Embryonic facial prominence (tissue), 1 donor: ENCODE results near the gene PHLPP1.

Source experiments
- DNase-seq: peaks from one replicate; pipeline ENCODE4 v3.0.0-alpha.2; 2016; ENCODE audit errors: extremely low spot score

The PHLPP1 gene

DNA sequence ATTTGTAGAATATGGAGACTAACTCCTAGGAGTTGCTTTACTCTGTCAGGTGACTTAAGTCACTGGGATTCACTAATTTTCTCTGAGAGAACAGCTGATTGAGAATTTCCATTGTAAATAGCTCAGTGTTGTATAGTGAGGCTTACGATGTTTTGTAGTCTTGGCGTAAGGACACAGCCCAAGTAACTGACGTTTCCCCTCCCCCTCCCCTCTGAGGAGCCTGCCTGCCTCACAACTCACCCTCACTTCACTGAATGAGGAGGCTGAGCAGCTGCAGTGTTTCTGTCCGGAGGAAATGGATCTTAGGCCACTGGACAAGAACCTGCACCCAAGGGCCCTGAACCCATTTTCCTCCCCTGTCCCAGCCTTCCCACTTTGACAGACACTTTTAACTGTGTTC is 264.6 kb downstream of the PHLPP1 start:
- DNase-seq, result no peak

DNA sequence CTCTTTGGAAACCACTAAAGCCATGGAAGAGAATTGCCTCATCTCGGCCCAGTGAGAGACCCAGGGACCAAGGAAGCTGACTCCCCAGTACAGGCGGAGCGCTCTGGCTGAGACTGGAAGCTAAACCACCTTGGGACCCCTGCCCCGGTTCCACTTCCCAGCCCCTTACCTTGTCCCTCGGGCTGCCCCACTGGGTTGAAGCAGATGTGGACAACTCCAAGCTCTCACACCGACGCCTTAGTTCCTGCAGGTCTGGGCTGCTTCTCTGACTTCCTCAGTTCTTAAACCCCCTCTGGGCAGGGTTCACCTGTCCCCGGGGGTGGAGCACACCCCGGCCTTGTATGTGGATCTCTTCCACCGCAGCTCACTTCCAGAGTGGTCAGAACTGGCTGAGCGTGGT is 266.2 kb downstream of the PHLPP1 start:
- no peak for DNase-seq

DNA sequence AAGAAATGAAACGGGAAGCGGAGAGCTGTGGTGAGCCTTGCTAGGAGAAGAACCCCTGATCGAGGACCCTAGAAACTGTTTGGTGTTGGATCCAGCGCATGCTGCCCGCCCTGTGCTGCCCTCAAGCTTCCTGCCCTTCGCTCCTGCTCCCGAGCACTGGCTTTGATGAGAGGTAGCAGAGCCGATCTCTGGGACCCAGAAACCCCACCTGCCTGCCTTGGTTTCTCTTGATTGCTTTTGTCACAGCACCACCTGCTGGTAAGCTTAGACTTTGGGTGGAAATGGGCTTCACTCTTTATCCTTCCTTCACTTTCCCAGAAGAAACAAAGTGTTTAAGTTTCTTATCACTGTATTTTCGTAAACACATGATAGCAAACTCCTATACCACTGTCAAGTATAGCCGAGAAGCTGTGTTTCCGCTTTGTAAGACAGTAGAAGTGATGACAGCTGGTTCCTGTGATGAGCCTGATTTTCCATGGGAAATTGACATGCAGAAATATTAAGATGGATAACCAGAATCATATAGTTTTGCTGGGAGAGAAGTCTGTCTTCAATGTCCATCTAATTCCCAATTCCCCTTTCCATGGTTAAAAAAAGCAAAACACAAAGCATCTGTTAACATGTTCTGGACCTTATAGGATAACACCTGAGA is 267.4 kb downstream of the PHLPP1 start:
- peak; percentile 30 for DNase-seq

DNA sequence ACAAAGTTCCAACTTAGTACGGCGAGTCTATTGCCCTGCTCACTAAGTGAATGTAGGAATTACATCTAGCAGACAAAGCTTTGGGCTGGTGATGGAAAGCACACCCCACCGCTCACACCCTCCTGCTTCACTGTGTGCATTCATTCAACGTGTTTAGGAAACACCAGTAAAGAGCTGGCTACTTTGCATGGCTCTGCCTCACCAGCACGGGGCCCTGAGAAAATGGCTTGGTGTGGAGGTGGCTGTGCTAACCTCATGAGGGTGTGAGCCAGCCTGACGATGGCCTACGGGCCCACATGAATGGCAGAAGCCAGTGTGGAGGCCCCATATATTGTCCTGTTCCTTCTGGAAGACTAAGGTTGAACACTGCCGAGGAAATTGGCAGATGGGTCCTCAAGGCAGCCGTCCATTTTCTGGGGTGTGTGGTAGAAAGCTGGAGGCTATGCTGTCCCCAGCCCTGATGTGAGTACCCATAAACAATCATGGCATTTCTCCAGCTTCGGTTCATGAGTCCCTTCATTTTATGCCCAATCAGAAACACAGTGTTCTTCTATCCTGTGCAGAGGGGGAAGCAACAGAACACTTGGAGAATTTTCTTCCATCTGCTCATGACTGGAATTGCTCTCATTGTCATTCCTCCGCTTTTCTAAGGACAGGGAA is 269.4 kb downstream of the PHLPP1 start:
- DNase-seq, result no peak

DNA sequence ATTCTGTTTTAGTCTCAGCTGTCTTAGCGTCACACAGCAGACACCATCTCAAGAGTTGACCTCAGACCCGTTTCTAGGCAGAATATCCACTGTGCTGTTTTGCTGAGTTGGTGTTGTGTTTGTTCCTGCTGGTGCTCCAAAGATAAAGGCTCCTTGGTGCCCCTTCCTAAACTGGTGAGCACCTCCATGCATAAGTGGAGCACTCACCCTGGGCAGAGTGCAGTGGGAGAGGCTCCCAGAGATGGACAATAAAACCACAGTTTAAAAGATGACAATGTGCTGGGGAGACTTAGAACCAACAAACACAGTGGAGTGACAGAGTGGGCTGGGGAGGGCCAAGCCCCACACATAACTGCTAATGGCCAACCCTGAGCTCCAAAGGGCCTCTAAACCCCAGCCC is 271.1 kb downstream of the PHLPP1 start:
- DNase-seq, result no peak

DNA sequence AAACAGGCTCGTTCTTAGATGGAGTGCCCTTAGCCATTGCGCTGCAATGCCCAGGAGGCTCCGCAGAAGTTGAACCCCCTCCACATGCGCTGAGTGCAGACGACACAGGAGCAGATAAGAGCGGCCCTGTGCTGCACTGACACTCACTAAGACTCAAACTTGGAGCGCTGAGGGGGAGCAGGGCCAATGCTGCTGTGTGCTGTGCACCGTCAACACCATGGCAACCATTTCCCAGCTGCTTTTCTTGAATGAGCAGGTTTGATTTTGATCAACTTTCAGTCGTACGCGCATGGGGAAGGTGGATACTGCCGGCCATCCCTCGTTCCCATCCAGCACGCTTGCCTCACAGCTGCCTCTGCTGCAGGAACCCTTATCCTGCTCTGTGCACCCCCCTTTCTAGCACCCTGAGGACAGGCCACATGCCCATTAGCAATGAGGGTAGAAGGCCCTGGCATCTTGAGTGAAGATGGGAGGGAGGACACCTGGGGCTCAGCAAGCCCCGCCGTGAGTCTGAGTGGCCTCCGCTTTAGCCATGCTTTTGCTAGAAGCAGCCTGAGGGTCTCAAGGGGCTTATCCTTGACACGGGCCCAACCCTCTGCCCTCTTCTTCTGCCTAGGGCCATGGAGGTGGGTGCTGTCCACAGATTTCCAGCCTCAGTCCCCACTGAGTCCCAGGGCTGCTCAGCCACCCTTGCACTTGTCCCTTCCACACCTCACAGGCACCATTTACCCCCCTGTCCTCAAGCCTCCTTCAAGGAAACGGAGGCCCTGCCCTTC is 271.9 kb downstream of the PHLPP1 start:
- no peak for DNase-seq

DNA sequence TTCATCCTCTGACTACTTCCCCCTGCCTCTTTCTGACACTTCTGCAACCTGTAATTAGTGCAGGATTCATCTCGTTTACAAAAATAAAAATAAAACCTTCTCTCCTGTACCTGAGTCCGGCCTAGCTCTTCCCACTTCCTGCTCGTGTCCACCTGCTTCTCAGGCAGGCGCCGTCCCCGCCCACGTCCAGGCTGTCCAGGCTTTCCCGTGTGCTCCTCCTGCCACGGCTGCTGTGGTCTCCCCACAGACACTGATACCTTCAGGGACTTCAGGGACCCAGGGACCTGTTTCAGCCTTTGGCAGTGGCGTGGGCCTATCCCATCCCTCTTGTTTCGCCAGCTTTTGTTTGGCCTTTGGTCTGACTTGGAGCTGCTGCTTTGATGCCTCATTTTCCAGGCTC is 272.5 kb downstream of the PHLPP1 start:
- no peak for DNase-seq

DNA sequence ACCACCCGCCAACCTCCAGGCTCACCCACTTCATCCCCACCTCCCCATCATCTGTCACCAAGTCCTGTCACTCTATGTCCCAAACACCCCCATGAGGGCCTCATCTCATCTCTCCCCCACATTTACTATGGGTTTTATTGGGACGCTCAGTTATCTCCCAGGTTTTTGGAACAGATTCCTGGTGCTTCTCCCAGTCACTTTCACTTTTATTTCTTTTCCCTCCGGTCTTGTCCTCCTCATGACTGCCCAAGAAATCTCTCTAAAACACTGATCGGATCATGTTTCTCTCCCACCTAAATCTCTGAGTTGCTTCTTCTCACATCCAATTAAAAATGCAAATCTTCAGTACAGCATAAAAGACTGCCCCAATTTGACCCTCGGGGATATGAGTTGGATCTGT is 273.1 kb downstream of the PHLPP1 start:
- no peak for DNase-seq

DNA sequence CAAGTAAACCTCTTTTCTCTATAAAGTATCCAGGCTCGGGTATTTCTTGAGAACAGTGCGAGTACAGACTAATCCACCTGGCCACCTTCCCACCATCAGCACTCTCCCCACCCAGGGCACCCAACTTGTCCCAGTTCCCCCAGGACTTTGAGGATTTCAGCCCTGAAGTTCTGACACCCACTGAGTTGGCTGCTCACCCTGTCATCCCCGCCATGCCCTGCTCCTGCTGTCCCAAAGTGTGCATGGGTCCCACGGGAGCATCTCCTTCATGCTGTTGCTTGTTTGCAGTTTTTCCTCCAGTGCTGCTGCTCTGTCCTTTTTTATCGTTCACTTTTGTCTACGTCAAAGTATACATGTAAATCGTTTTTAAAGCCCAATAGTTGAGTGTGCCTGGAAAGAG is 273.9 kb downstream of the PHLPP1 start:
- no peak for DNase-seq

DNA sequence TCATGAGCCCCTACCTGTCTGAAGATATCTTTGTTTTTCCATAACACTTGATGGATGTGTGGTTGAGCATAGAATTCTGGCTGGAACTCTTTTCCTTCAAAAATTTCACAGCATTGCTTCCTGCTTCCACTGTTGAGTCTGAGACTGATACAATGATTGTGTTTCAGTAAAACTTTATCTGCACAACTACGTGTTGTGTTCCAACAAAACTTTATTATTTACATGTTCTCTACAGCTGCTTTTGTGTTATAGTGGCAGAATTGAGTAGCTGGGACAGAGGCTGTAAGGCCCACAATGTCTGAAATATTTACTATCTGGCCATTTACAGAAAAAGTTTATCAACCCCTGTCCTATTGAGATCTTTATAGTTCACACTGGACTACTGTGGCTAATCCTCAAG is 275.3 kb downstream of the PHLPP1 start:
- no peak for DNase-seq

DNA sequence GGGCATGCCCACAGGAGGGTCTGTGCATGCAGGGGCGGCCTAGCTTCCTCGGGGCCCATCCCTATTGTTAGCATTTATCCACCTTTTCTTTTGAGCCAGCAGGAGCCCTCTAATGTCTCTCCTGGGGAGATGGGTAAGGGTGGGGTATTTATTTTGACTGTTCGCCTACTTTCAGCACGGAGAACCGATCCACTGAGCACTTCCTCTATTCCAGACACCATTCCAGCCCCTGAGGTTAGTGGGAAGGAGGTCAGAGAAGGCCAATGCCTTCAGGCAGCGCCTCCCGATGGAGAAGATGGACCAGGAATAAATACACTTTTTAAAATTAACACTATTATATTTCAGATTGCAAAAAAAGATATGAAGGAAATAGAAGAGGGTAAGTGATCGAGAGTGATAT is 276.0 kb downstream of the PHLPP1 start:
- no peak for DNase-seq

DNA sequence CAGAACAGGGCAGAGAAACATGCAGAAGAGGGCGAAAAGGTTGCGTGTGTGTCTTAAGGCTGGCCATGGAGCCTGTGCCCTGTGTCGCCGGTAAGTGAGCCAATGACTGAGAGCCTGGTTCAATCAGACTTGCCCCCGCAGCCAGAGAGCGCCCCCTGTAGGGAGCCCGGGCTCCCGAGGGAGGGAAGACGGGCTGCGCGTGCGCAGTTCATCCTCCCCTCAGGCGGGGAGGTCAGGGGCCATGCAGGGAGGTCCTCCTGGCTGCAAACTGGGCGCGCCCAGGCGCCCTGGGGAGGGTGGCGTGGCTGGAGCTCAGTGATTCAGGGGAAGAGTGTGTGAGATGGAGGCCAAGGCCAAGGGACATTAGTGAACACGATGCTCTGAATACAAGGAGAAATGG is 276.6 kb downstream of the PHLPP1 start:
- no peak for DNase-seq

DNA sequence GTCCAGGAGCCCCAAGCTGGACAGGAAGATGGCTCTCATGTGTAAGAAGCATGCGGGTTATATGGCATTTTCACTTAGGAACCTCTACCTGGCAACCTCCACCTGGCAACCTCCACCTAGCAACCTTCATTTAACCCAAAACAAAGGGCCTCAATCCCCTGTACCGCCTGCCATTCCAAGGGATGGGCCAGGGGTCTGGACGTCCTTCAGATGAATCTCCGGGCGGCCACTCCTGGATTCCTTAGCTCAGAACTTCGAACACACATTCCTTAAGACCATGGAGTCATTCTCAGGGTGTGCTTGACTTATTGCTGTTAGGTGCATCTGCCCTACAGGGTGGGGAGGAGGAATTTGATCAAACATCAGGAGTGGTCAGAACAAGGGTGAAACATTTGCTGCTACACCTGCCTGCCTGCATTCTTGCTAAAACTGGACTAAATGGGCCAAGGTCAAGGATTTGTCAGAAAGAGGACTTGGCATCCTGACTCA is 277.6 kb downstream of the PHLPP1 start:
- DNase-seq, result no peak

DNA sequence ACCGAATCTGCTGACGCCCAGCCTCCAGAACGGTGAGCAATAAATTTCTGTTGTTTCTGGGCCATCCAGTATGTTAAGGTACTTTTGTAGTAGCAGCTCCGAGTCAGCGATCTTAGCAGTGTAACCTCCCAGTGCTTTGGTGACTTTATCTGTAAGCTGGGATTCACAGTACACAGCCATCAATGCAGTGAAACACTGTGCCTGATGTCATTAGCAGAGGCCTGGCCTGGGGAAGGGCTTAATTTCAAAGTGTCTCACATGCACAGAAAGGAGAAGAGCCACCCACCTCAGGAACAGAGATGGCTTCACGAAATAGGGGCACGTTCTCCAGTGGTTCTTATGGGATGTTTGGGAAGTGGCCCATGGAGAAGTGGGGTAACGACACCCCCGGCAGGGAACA is 281.2 kb downstream of the PHLPP1 start:
- no peak for DNase-seq

DNA sequence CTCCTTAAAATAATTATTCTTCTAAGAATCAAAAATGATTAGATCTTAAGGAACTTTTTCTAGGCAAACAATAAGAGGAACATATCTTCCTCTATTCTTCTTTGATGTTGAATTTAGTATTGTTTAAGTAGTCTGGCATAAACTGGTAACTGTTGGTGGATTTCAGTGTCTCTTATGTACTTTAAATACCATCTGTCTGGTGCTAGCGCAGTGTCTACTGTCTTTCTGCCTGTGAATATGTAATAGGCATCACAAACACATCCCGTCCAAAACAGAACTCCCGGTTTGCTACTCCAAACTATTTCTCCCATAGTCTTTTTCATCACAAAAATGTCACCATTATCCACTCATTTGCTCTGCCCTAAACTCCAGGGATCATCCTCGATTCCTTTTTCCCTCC is 281.7 kb downstream of the PHLPP1 start:
- DNase-seq, result no peak

DNA sequence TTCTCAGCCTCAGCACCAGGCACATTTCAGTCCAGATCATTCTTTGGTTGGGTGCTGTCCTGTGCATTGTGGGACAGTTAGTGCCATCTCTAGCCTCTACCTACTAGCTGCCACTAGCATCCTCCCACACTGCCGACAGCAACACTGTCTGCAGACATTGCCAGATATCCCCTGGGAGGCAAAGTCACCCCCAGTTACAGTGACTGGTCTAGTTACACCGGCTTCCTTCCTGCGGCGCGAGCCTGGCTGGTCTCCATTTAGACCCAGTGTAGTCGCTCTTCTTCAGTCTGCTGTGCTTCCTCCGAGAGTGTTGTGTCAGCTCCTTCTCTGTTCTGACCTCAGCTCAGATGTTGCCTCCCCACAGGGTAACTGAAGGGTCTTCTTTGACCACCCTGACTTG is 283.1 kb downstream of the PHLPP1 start:
- DNase-seq, result no peak

DNA sequence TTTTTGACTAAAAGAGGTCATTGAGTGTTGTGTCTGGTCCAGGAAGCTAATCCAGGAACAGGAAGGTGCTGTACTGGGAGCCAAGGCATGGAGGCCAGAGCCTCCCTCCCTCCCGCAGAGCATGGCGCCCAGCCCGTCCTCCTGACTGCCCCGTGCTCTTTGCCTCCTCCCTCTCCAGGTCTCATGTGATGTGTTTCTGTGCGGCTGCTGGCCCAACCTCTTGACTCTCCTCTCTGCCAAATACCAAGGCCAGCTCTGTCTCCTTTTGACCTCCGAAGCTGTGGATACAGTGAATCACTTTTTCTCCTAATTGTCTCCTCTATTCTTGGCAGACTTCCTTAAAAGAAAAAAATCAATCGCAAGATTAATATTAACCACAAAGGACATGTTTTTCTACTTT is 284.1 kb downstream of the PHLPP1 start:
- DNase-seq, result no peak

DNA sequence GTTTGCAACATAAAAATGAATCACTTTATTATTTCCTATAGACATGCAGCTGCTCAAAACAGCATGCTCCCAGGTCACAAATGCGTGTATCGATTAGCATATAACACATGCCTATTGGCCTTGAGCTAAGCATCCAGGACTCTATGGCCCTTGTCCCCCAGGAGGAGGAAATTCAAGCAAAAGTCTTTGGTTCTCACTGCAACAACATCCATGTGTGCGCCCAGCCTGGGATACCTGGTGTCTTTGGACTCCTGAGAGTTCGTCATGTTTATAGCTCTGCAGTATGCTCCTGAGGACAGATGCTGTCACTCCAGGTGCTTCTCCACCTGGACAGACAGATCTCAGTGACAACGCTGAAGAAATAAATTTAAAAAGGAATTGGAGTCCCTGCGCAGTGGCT is 284.6 kb downstream of the PHLPP1 start:
- no peak for DNase-seq

DNA sequence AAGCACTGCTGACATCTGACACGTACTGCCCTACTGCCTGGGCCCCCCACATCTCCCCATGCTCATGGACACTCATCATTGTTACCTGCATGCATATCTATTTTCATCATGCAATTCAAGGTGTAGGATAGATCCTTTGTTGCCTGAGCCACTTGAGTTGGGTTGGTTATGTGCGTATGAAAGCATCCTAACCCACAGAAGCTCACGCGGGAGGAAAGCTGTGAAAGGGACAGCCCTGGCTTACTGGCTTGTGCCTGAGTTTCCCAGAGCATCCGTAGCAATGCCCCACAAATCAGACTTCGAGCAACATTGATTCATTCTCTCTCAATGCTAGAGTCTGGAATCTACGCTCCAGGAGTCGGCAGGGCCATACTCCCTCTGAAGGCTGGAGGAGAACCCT is 285.5 kb downstream of the PHLPP1 start:
- no peak for DNase-seq

DNA sequence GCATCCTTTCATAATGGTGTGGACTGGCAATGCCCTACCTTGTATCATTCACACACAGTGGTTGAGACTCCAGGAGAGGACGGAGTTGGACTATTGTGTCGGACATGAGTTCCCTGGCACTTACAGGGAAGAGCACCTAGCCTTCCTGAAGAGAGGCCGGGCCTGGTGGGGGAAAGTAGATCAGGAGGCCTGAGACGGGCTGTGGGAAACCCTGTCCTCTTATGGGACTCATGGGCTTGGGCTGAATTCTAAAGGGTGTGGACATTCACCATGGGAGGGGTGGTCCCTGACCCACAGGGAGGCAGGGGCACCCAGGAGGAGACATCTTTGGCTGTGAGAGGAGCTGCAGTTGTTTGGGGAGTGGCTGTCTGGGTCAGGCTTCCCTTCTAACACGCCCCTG is 286.5 kb downstream of the PHLPP1 start:
- no peak for DNase-seq

DNA sequence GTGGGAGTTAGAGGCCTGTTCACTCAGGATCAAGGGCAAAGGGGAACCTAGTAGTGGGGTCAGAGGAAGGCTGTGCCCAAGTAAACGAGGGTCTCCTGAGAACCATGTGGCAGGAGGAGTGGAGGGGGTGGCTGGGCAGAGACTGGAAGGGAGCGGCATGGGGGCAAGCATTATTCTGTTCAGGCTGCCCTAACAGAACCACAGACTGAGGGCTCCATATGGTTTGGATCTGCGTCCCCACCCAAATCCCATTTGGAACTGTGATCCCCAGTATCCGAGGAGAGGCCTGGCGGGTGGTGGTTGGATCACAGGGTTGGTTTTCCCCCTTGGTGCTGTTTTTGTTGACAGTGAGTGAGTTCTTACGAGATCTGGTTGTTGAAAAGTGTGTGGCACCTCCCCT is 287.0 kb downstream of the PHLPP1 start:
- DNase-seq, result no peak

DNA sequence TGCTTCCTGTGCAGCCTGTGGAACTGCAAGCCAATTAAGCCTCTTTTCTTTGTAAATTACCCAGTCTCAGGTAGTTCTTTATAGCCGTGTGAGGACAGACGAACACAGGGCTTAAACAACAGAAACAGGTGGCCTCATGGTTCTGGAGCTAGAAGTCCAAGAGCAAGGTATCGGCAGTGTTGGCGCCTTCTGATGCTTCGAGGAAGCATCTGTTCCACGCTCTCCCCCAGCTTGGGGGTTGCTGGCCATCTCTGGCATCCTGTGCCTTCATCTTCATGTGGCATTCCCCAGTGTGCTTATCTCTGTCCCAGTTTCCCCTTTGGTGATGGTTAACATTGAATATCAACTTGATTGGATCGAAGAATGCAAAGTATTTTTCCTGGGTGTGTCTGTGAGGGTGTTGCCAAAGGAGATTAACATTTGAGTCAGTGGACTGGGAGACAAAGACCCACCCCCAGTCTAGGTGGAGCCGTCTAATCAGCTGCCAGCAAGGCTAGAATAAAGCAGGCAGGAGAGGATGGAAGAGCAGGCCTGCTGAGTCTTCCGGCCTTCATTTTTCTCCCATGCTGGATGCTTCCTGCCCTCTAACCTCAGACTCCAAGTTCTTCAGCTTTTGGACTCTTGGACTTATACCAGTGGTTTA is 287.6 kb downstream of the PHLPP1 start:
- no peak for DNase-seq

DNA sequence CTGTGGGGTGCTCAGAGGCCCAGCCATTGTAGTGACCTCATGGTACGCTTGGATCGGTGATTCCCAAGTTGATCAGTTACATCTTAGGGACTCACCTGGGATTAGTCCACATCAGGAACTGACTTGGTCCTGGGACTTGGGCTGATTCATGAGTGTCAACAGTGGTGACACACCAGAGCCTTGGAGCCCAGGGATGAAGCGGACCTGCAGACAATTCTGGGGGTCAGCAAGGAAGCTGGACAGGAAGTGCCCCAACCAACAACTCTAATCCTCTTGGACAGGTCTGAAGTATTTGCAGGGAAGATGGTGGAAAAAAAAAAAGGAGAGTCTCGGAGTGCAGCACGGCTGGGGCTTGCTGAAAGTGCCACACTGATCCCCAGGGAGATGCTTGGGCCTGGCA is 288.6 kb downstream of the PHLPP1 start:
- no peak for DNase-seq
